NCI-H146 treated with DMSO at 0.1 percent for 48 hours (cell line): ENCODE measurements around the gene RPS3.

Experiments used
- DNase-seq: peaks from one replicate; lab custom pipeline; 2025; ENCODE audit not compliant: unreplicated experiment; lab: John Stamatoyannopoulos, UW

RPS3 gene

DNA sequence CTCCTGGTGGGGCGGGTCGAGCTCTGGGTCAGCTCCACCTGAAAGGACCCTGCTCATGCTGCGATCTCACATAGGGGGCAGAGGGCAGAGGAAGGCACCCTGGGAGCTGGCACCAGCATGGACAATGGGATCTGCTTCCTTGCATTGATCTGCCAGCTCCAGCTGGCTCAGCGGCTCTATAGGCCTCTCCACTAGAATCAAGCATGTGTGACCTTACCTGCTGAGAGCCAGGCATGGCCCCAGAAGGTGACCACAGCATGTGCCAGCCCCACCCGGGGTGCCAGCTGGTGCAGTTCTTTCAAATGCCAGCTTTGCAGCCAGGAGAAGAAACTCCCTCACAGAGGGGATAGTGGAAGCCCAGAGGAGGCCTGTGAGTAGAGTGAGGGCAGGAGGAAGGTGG is 55.7 kb downstream of the RPS3 start:
- peak; percentile 87 for DNase-seq
